Measurements from ENCODE around the gene ADAMTS2. TPM values are rescaled to one million over a fixed set of nuclear protein-coding genes. Genes with fewer than 3 reads are reported as not detected.

ADAMTS2 gene
- total and polyA plus RNA-seq, 2 of the 8 experiments (the other 6 are each of a cell fraction or from before 2014, with no cell fraction given) = 6.6 to 7.3 TPM

GRCh38 chr5:179271428-179271734 lies 73.9 kb downstream of the ADAMTS2 start:
- H4K8ac ChIP-seq (ENCODE audit: extremely low read depth, insufficient read depth, low read length) = no peak overlapping the region
- CTCF ChIA-PET (ENCODE audit: partially characterized antibody) = interaction anchor here (0.6 to 3.4 kb wide), 5 partner anchors 10 to 103 kb away, joined by 3 to 15 read pairs (median 3); no protein-coding TSS in a partner anchor
- FAIRE-seq = no peak
- H3K4me1 ChIP-seq (replicated peaks in 1 of 4; ENCODE audit: control insufficient read depth in 3 of 4, insufficient read depth in 4 of 4, low read length in 3 of 4) = peaks cover 0 to 8% (median under 1%) of the 10 kb centered on the region in 4 experiments; a peak in 1 of 7 replicates
- no peak overlapping the region for H4K91ac ChIP-seq (replicated peaks; ENCODE audit: insufficient read length, low read length)
- H3K4me2 ChIP-seq (ENCODE audit: insufficient read depth in 1 of 2, low read depth in 2 of 2, low read length in 2 of 2) = no peak overlapping the region
- H4K20me1 ChIP-seq (replicated peaks in 1 of 2; ENCODE audit: control insufficient read depth in 1 of 2, insufficient read depth in 2 of 2, low read length in 2 of 2) = peaks cover 0 to 1% of the 10 kb centered on the region in 2 experiments
- H2BK120ac ChIP-seq (replicated peaks; ENCODE audit: low read depth, low read length) = no peak overlapping the region
- H3K4me3 ChIP-seq (ENCODE audit: extremely low read depth in 1 of 4, insufficient read depth in 2 of 4, low read depth in 3 of 4, low read length in 4 of 4) = no peak overlapping the region
- H2AFZ ChIP-seq (ENCODE audit: low read length) = no peak overlapping the region
- H3K18ac ChIP-seq (ENCODE audit: extremely low read depth, low read length) = no peak overlapping the region
- no peak overlapping the region for H2BK12ac ChIP-seq (ENCODE audit: low read depth, low read length)
- H2BK15ac ChIP-seq (ENCODE audit: low read length) = no peak overlapping the region
- no peak overlapping the region for H4K5ac ChIP-seq (ENCODE audit: insufficient read length, low read depth, low read length)
- POLR2A ChIA-PET (ENCODE audit: partially characterized antibody) = interaction anchor here (1.0 kb wide), 1 partner anchor 27 kb away, joined by 3 read pairs; no protein-coding TSS in a partner anchor
- no peaks in the 10 kb centered on the region for H3K23me2 ChIP-seq (ENCODE audit: low read depth, low read length)
- TF ChIP-seq SUZ12 (IDR thresholded peaks at IDR 0.05; ENCODE audit: low read length) (no peak), SIN3A (conservative IDR thresholded peaks at IDR 0.05 in 1 of 2, IDR thresholded peaks at IDR 0.05 in 1 of 2; ENCODE audit: low read depth in 1 of 2, low read length in 2 of 2) (no peak), EZH2 (IDR thresholded peaks at IDR 0.05; ENCODE audit: low read depth, low read length, severe bottlenecking) (no peak), KDM4A (IDR thresholded peaks at IDR 0.05; ENCODE audit: low read depth, low read length, severe bottlenecking) (no peak), USF2 (IDR thresholded peaks at IDR 0.05; ENCODE audit: low read length) (no peak), NRF1 (IDR thresholded peaks at IDR 0.05; ENCODE audit: low read depth, low read length) (no peak), MAX (IDR thresholded peaks at IDR 0.05) (no peak), TCF12 (IDR thresholded peaks at IDR 0.05; ENCODE audit: low read depth, low read length) (no peak)
- H3K9ac ChIP-seq (replicated peaks in 1 of 4; ENCODE audit: extremely low read depth in 1 of 4, low read depth in 3 of 4, low read length in 3 of 4) = no peak overlapping the region
- no peak overlapping the region; the same call in 1 of the 2 replicates for H3K27ac ChIP-seq (ENCODE audit: low read depth, low read length)
- H3K14ac ChIP-seq (ENCODE audit: insufficient read length) = no peak overlapping the region
- H2BK5ac ChIP-seq (ENCODE audit: low read depth, low read length) = no peak overlapping the region
- H2BK20ac ChIP-seq (ENCODE audit: low read length) = no peak overlapping the region
- H3K23ac ChIP-seq (ENCODE audit: insufficient read length) = no peak overlapping the region
- no peaks in the 10 kb centered on the region for H3K79me1 ChIP-seq (ENCODE audit: low read depth, low read length)
- H3K9me3 ChIP-seq (ENCODE audit: insufficient read depth in 2 of 2, low read depth in 1 of 2, low read length in 1 of 2) = no peaks in the 10 kb centered on the region; a peak in 1 of 4 replicates
- WGBS, 2 experiments (ENCODE audit: extremely low coverage in 1 of 2, insufficient coverage in 1 of 2, insufficient read length in 1 of 2, insufficient replicate concordance in 2 of 2, low coverage in 1 of 2, low lambda C conversion rate in 2 of 2, missing lambda C conversion rate in 1 of 2) = 89% methylated on average over 8 of the region's 8 CpGs; no CpG with 5 or more reads in 1 of the 2 experiments
- no peaks in the 10 kb centered on the region for H3K79me2 ChIP-seq (ENCODE audit: control insufficient read depth in 1 of 2, insufficient read depth in 2 of 2, low read length in 2 of 2)
- DNase-seq (ENCODE audit: low read depth in 1 of 2, low spot score in 2 of 2) = no peak
- no peak overlapping the region for H3K56ac ChIP-seq (replicated peaks; ENCODE audit: insufficient read length, low read depth, low read length)
- H3K36me3 ChIP-seq (ENCODE audit: control insufficient read depth in 2 of 4, insufficient read depth in 4 of 4, low read length in 3 of 4) = no peaks in the 10 kb centered on the region
- H3K4ac ChIP-seq (replicated peaks; ENCODE audit: insufficient read length, low read depth, low read length) = no peak overlapping the region
- H2AK5ac ChIP-seq (ENCODE audit: low read depth, low read length) = no peak overlapping the region
- H3K27me3 ChIP-seq (replicated peaks in 1 of 4; ENCODE audit: control insufficient read depth in 3 of 4, extremely low read depth in 1 of 4, insufficient read depth in 3 of 4, low read length in 3 of 4) = no peaks in the 10 kb centered on the region
